GM19193 (cell line): ENCODE data around the gene NKX6-2.

Experiments
- POLR2A ChIP-seq: IDR thresholded peaks from 4 replicates; pipeline ENCODE4 v1.6.1; 2011; ENCODE audit not compliant: insufficient read depth, insufficient read length; ENCODE audit errors: extremely low read depth

NKX6-2 gene

GRCh38 chr10:132757171-132757570, 28.8 kb downstream of the NKX6-2 start:
- no peak for TF ChIP-seq POLR2A

- no peak for TF ChIP-seq POLR2A
These were observed 29.4 kb downstream of the NKX6-2 start for GRCh38 chr10:132756591-132756990.

DNA sequence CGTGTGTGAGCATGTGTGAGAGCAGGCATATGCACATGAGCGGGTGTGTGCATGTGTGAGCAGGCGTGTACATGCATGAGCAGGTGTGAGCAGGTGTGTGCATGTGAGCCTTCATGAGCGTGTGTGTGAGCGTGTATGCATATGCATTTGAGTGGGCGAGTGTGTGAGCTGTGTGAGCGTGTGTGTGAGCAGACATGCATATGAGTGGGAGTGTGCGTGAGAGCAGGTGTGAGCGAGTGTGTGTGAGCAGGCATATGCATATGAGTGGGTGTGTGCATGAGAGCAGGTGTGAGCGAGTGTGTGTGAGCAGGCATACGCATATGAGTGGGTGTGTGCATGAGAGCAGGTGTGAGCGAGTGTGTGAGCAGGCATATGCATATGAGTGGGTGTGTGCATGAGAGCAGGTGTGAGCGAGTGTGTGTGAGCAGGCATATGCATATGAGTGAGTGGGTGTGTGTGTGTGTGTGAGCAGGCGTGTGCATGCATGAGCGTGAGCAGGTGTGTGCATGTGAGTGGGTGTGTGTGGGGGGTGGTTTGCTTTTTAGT, 30.7 kb downstream of the NKX6-2 start:
- no peak for TF ChIP-seq POLR2A

DNA sequence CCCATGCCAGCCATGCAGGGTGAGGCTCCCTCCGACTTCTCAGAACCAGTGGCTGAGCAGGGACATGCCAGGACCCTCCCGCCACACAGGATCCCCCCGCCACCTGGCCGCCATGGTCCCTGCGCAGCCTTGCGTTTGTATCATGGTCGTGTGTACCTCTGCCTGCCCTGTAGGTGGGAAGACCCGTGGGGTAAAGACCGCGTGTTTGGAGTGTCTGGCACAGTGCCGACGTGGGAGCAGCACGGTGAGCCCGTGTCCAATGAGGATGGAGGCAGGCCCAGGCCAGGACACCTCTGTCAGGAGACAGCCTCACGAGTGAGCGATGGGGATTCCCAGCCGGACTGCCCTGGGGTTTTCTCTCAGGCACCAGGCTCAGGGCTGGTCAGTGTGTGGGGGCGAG, 31.9 kb downstream of the NKX6-2 start:
- no peak for TF ChIP-seq POLR2A

DNA sequence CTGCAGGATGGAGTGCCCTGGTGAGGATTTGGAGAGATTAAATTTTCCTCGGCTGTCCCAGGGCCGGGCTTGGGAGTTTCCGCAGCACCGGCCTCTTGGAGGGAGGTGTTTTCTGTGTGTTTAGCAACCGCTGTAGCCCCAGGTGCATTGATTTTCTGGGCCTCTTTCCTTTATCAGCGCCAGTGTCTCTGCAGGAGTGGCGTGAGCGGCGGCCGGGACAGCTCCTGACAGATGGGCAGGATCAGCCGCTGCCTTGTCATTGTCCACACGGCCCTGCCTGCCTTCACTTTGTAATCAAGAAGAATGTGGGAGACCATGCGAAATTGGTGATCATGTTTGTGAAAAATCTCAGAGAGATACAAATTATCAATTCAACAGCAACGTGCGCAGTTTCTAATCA, 32.4 kb downstream of the NKX6-2 start:
- no peak for TF ChIP-seq POLR2A

DNA sequence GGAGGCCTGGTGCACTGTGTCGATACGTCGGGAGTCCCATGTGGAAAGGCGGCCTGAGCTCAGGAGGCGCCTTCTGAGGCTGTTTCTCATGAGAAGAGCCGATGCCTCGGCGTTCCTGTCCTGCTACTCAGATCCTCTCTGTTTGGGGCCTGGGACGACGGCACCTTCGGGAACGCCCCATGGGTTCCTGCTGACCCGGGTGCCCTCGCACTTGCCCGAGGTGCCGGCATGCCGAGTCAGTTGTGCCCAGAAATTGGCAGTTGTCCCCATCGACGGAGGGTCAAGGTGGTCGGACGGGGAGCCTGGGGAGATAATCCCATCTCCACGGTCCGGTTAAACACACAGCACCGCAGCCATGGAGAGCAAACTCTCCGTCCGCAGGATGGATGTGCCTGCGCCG, 33.0 kb downstream of the NKX6-2 start:
- TF ChIP-seq POLR2A, result no peak

- no peak for TF ChIP-seq POLR2A
These were observed 33.6 kb downstream of the NKX6-2 start for GRCh38 chr10:132752378-132752777.

DNA sequence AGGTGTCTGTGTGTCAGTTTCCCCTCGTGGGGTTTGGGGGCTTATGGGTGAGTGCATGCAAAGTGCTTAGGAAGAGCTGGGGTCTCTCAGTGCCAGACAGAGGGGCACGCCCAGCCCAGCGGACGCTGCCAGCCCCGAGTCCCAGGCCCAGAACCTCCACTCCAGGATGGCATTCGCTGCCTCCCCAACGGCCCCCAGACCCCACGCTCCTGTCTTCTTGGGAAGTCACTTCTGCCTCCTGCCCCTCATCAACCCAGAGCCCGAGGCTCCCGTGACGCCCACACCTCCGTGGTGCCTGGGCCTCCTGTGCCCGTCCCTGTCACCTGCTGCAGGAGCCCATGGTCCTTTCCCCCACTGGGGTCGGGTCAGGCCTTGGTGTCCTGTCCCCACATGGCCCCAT, 35.0 kb downstream of the NKX6-2 start:
- no peak for TF ChIP-seq POLR2A

DNA sequence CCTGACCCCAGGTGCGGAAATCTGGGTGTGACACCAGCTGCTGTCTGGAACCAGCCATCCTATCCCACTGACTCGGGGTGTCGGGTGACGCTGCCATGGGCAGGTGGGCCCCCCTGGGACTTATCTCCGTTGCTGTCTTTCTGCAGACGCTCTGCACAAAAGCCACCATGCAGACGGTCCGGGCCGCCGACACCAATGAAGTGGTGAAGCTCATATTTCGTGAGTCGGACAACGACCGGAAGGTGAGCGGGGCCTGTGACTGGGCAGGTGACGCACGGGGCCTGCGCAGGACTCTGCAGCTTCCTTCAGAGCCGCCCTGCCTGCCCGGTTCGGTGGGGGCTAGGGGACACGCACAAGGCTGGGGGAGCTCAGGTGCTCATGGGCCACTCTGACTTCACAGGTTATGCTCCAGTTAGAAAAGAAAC, 36.6 kb downstream of the NKX6-2 start:
- no peak for TF ChIP-seq POLR2A

- no peak for TF ChIP-seq POLR2A
These were observed 37.2 kb downstream of the NKX6-2 start for GRCh38 chr10:132748545-132749370.

DNA sequence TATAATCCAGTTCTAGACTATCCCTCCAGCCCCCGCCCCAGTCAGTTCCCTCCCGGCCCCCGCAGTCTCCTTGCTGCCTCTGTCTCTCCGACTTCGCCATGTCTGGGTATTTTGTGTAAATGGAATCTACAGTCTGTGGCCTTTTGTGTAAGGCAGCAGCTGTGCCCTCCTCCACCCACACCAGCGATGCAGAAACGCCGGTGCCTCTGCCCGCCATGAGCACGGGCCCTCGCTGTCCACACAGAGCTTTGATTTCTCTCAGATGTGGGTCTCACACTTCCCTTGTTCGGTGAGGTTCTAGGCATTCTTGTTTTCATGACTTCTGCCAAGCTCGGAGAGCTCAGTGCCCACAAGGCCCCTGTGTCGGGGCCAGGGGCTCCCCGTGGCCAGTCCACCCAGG, 37.8 kb downstream of the NKX6-2 start:
- TF ChIP-seq POLR2A, result no peak

- TF ChIP-seq POLR2A, result no peak
These were observed 38.9 kb downstream of the NKX6-2 start for GRCh38 chr10:132746801-132747625.

DNA sequence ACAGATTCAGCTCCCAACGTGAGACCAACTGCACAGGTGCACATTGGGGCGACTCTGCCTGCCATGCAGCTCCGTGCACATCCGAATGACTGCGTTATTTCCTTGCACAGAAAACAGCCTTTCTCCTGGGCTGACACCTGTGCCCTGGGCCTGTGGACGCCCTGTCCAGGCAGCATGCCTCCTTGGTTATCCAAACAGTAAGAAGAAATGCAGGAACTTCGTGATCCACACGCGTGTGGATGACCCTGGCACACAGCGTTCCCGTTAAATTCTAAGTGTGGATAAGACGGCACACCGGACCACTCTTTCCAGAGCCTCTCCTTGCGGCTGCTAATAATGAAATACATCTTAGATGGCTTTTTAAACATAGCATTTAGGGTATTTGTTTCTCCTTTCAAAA, 39.6 kb downstream of the NKX6-2 start:
- no peak for TF ChIP-seq POLR2A

DNA sequence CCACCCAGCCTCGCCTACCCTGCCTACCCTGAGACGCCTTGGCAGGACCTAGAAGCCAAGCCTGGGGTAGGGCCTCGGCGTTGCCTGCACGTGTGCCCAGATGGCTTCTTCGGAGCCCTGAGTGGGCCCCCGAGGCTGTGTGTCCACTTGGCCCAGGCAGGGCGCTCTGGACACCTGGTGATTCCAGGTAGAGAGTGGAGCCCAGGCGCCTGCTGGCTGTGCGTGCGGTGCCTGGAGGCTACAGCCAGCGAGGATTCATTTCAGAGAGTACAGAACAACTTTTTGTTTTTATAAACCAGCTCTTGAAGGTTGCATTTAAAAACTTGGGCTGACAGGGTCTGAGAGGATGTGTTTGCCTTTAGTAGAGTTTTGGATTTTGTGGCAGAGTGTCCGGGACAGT, 40.0 kb downstream of the NKX6-2 start:
- no peak for TF ChIP-seq POLR2A

DNA sequence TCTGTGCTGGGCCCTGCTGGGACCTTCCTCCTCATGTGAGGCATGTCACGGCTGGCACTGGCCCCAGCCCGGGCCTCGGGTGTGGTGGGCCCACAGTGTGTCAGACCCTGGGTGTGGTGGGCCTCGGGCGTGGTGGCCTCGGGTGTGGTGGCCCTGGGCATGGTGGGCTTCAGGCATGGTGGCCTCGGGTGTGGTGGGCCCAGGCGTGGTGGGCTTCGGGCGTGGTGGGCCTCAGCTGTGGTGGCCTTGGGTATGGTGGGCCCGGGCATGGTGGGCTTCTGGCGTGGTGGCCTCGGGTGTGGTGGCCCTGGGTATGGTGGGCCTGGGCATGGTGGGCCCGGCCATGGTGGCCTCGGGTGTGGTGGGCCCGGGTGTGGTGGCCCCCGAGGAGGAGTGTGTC, 40.4 kb downstream of the NKX6-2 start:
- no peak for TF ChIP-seq POLR2A

- no peak for TF ChIP-seq POLR2A
These were observed 41.1 kb downstream of the NKX6-2 start for GRCh38 chr10:132744839-132745238.
